Stimulated activated CD4-positive, alpha-beta T cell treated with anti-CD3 and anti-CD28 coated beads, Interleukin-2, amount 100 ng/mL, for 24 hours (primary cell): ENCODE measurements around the gene PIEZO2.
"Not testable (repeated sequence)": the region's sequence is repeated elsewhere in the genome, so short reads cannot be mapped to it uniquely, and the experiment has no call there.

Source experiments
- DNase-seq, 2 donors: peaks; one replicate each; pipeline ENCODE4 v3.0.0-alpha.2; 2020

PIEZO2 gene

GRCh38 chr18:11148680-11149440 is 509 bp downstream of the PIEZO2 start:
- no peak for DNase-seq

DNA sequence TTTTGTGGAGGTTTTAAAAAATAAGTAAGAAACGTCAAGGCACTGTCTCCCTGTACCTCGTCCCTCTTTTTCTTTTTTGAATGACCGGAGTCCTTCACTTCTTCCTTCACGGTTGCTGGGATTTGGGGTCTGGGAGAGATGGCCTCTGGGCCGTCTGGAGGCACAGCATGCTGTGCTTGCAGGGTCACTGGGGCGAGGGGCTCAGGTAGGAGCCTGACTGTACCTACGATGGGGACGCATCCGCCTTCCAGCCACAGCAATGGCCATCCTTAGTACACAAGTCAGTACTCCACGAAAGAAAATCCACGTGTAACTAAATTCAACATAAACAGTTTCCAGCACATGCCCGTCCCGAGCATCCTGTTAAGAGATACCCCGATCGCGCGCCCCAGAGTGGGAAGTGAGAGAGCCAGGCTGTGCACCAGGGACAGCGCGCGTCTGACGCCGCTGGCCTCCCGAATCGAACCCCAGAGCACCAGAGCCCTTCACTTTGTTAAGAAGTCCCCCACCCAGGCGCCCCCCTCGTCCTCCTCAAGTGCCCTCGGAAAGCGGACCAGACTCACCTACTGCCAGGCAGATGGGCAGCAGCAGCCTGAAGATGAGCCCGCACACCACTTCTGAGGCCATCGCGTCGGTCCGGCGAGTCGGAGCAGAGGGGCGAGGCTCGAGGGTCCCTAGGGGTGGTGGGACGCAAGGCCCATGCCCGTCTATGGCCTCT is 1.2 kb downstream of the PIEZO2 start:
- no peak for DNase-seq

GRCh38 chr18:11147371-11147951 is 1.9 kb downstream of the PIEZO2 start:
- no peak for DNase-seq

- no peak for DNase-seq
Observed at GRCh38 chr18:11146947-11147345, 2.4 kb downstream of the PIEZO2 start.

GRCh38 chr18:11146238-11146946 is 3.0 kb downstream of the PIEZO2 start:
- DNase-seq = no peak

- DNase-seq = no peak
Observed at GRCh38 chr18:11145413-11146191, 3.8 kb downstream of the PIEZO2 start.

GRCh38 chr18:11137400-11137799 is 12.0 kb downstream of the PIEZO2 start:
- no peak for DNase-seq

DNA sequence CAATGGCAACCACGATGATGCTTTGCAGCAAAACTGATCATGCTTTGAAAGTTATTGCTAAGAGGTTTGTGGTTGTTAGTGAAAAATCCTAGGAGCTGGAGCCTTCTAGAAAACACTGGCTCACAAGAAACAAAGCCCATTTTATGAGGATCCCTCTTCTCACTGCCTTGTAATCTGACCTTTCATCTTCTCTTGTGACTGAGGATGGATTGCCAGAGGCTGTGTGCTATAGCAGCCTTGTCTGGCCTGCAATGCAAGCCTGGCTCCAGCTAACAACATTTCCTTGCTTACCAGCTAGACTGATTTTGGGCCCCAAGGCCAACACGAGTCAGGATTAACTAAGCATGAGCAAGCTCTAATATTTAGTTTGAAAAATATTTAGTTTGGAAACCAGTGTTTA is 13.1 kb downstream of the PIEZO2 start:
- no peak for DNase-seq

DNA sequence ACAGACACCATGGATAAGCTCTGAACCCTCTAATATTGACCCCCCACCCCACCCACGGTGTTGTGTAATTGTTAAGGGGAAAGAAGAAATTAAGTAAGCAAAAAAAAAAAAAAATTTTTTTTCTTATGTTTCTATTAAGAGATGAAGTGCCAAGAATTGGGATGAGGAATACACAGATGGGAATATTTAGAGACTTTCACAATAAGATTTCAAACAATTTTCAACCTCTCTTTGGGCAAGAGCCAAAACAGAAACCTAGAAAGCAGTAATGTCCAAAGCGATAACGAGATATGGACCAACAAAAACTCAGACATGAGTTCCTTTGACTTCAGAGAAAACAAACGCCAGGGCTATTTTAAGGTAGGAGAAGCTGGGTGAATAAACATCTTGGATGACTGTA is 14.4 kb downstream of the PIEZO2 start:
- DNase-seq = no peak

DNA sequence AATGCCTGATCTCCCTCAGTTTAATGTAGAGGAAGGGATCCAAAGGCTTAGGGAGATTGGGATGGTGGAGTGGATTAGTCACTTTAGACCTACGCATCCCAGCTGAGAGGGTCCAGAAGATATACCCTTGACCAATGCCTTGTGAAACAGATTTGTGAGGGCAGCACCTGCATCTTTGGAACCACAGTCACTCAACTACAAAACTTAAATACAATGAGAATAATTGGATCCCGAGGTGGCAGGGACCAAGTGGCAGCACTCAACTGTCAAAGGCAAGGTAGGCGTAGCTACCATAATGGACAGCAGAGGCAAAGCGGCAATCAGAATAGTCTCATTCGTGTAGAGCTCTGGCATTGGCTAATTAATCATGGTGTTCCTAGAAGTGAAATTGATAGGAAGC is 20.3 kb downstream of the PIEZO2 start:
- not testable (repeated sequence) for DNase-seq

DNA sequence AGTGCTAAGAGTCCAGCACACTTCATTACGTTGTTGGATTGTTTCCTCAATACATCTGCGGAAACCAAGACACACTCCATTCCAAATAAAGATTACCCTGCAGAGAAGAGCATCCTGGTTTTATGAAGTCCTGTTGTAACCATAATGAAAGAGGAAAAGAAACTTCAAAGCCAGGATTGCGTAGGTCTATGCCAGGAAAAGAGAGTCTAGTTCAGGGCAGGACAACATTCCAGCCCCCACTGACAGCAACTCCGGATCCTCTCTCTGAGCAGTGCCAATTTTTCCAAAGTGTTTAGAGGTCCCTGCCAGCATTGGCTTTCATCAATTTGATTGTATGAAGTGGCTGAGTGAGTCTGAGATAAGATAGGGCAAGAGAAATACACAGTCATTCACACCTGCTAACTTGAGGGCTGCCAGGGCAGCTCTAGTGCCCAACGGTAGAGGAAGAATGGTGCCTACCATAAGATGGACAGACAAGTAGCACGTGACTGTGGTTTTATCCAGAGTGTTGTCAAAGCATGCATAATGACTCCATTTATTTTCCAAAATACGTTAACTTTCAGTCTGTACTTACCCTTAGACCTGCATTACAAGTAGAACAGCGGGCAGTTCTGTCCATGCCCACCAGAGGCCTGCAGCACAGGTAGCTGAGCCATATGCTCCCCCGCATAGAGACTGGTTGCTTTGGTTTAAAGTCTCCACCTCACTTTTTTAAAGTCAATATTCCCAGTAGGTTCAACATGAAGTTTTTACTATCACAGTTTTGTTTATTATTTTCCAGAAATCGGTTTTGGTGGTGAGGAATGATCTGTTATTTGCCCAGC is 23.7 kb downstream of the PIEZO2 start:
- DNase-seq = no peak

GRCh38 chr18:11124054-11124453 is 25.3 kb downstream of the PIEZO2 start:
- no peak for DNase-seq

DNA sequence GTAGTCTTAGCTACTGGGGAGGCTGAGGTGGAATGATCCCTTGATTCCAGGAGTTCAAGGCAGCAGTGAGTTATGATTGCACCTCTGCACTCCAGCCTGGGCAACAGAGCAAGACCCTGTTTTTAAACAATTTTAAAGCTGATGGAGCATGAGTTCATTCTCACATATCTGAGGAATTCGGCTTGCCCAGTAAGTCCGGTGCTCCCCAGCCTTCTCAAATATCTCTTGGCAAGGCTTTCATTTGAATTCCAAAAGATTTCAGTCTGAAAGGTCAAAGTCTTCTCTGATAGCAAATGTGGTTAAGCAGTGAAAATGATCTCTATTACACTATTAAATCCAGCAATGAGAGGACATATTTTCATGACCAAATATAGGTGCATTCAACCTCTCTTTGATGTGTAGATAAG is 27.9 kb downstream of the PIEZO2 start:
- DNase-seq = no peak

GRCh38 chr18:11119959-11120587 is 29.3 kb downstream of the PIEZO2 start:
- no peak for DNase-seq

DNA sequence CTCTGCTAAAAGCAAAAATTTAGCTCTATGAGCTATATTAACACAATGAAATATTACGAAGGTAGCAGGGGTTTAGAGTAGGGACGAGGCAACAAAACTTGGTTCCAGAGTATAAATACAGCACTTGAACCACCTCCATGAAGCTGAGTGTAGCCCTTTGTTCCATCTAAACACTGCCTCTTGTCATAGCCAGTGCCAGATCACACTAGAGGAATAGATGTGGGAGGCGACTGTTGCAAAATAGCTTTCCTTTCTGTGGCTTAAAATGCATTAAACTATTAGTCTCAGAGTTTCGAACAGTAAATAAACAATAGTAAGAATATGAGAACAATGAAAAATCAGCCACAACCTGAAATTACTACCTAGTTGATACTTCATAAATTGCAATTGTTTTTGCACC is 29.8 kb downstream of the PIEZO2 start:
- DNase-seq = no peak

DNA sequence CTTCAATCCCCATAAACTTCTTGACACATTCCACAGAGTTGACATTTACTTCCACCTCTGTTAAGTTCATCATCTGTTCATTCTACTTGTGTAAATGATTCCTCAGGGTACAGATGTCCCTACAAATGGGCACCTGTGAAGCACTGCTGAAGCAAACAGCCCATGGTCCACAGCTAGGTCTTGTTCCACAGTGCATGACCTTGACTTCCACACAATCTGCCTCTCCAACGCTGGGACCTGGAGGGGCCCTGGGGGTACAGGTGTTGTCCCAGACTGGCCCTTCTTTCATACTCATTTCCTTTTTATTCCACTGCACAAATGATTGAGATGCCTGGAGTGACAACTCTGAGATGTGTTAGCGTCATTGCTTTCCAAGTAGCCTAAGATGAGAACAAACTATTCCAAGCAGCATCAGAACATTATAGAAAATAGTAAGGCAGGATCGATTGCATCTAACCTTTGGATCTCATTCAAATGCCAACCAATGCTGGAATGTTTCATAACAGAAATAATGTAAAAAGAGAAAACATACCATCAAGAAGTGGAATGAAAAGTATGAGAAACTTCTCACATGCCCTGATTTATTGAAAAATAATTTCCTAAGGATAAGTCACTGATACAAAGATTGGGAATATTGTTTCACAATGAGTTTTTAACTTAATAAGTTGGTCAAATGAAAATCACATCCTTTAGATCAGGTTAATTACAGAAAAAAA is 31.2 kb downstream of the PIEZO2 start:
- DNase-seq = no peak

- no peak for DNase-seq
Observed at GRCh38 chr18:11115276-11115675, 34.1 kb downstream of the PIEZO2 start.

GRCh38 chr18:11114653-11115052 is 34.7 kb downstream of the PIEZO2 start:
- no peak for DNase-seq

GRCh38 chr18:11113937-11114336 is 35.4 kb downstream of the PIEZO2 start:
- no peak for DNase-seq

DNA sequence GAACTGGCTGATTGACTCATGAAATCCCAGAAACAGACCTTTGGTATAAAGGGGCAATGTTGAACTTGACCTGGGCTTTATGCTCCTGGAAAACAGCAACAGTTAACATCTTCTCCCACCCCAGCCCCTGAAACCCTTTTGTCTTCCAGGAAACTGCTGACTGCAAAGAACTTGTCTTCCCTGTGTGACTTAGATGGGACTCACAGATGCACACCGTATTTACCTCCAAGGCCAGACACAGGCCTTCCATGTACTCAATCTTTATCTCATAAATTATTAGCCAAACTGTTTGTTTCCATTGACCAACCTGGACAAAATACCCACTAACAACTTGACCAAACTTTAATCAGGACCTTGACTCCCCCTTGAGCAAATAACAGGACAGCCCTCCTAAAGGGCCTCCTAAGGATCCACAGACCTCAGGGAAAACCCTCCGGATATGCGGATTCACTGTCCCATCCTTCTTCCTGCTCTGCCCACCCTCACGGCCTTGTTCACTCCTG is 36.3 kb downstream of the PIEZO2 start:
- no peak for DNase-seq
